LNCAP (cell line): ENCODE results near the gene ACSL3.

ENCODE experiments used
- CTCF ChIP-seq: fragments of 450-650 bp; IDR thresholded peaks from 2 replicates; pipeline ENCODE4 v1.5.1; 2017; ENCODE audit warnings: mild to moderate bottlenecking

The ACSL3 gene

GRCh38 chr2:222828572-222828971, 32.3 kb upstream of the ACSL3 start:
- no peak for TF ChIP-seq CTCF

GRCh38 chr2:222830164-222830563, 30.7 kb upstream of the ACSL3 start:
- no peak for TF ChIP-seq CTCF

GRCh38 chr2:222833410-222833809, 27.4 kb upstream of the ACSL3 start:
- TF ChIP-seq CTCF, result no peak

- TF ChIP-seq CTCF, result no peak
These were observed 25.6 kb upstream of the ACSL3 start for GRCh38 chr2:222835143-222835822.

GRCh38 chr2:222835823-222836151, 25.0 kb upstream of the ACSL3 start:
- TF ChIP-seq CTCF, result no peak

GRCh38 chr2:222837643-222838056, 23.2 kb upstream of the ACSL3 start:
- TF ChIP-seq CTCF, result no peak

- no peak for TF ChIP-seq CTCF
These were observed 20.6 kb upstream of the ACSL3 start for GRCh38 chr2:222840060-222840802.
